ENCODE data around the gene SAT1.

- TF ChIP-seq CTCF (IDR thresholded peaks at IDR 0.05) (no peak), POLR2A (IDR thresholded peaks at IDR 0.05) (no peak)
Observed at GRCh38 chrX:23811656-23812055, 28.7 kb downstream of the SAT1 start.

Measured in body of pancreas (tissue), 4 donors.